Neural crest cell (in vitro differentiated cells): ENCODE results near the gene NELL1. TPM values are rescaled to one million over a fixed set of nuclear protein-coding genes. Genes with fewer than 3 reads are reported as not detected.

Source experiments
- DNase-seq: peaks from one replicate; pipeline ENCODE4 v3.0.0; 2021; ENCODE audit warnings: low read depth, mixed read lengths, low spot score
- H3K27ac Mint-ChIP-seq: one replicate; pipeline ENCODE4 v1.8.0; 2021; ENCODE audit warnings: mild to moderate bottlenecking, mixed read lengths; ENCODE audit not compliant: unreplicated experiment
- H3K27me3 Mint-ChIP-seq: 2 replicates; pipeline ENCODE4 v1.8.0; 2021; ENCODE audit warnings: low read depth, mild to moderate bottlenecking, mixed read lengths
- H3K36me3 Mint-ChIP-seq: 2 replicates; pipeline ENCODE4 v1.8.0; 2021; ENCODE audit warnings: low read depth, mild to moderate bottlenecking, mixed read lengths
- H3K4me1 Mint-ChIP-seq: 2 replicates; pipeline ENCODE4 v1.8.0; 2021; ENCODE audit warnings: mixed read lengths
- H3K4me3 Mint-ChIP-seq: one replicate; pipeline ENCODE4 v1.8.0; 2021; ENCODE audit warnings: mild to moderate bottlenecking, mixed read lengths
- H3K9me3 Mint-ChIP-seq: 2 replicates; pipeline ENCODE4 v1.8.0; 2021; ENCODE audit warnings: mixed read lengths
- total RNA-seq: library from RNA; stranded (reverse); gene quantifications from 2 replicates; pipeline ENCODE4 v1.2.1, GENCODE V29; 2021
- TF ChIP-seq, protein P1 (sequence below): fragments of 200-600 bp; sonication (generic); conservative IDR thresholded peaks from 2 replicates; pipeline ENCODE4 v1.5.0; 2021; ENCODE audit warnings: antibody characterized with exemption, mild to moderate bottlenecking

Gene NELL1
- total RNA-seq, 1 donor from 2014 or later = 0.51 TPM

DNA sequence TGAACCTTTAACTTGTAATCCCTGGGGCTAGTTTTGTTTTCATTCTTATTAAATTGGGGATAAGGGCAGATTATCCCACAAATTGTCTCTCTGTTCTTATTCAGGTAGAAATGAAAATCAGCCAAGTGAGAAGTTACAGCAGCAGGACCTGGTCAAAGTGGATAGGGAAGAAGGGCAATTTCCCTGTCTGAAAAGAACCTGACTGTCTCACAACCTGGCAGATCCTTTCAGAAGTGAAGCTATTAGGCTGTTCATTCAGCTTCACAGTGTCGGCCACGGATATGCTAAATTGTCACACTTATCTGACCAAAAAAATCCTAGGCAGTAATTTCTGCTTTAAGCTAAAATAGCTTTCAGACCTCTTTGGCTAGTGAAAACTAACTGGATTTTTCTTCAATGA, 810.9 kb downstream of the NELL1 start:
- no peaks in the 10 kb centered on the region for H3K9me3 Mint-ChIP-seq
- no peak for DNase-seq
- TF ChIP-seq, protein P1, sequence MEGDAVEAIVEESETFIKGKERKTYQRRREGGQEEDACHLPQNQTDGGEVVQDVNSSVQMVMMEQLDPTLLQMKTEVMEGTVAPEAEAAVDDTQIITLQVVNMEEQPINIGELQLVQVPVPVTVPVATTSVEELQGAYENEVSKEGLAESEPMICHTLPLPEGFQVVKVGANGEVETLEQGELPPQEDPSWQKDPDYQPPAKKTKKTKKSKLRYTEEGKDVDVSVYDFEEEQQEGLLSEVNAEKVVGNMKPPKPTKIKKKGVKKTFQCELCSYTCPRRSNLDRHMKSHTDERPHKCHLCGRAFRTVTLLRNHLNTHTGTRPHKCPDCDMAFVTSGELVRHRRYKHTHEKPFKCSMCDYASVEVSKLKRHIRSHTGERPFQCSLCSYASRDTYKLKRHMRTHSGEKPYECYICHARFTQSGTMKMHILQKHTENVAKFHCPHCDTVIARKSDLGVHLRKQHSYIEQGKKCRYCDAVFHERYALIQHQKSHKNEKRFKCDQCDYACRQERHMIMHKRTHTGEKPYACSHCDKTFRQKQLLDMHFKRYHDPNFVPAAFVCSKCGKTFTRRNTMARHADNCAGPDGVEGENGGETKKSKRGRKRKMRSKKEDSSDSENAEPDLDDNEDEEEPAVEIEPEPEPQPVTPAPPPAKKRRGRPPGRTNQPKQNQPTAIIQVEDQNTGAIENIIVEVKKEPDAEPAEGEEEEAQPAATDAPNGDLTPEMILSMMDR = no peak
- H3K4me1 Mint-ChIP-seq = no peaks in the 10 kb centered on the region
- H3K4me3 Mint-ChIP-seq = no peak overlapping the region
- H3K27ac Mint-ChIP-seq = no peak overlapping the region
- peaks cover 10% of the 10 kb centered on the region for H3K27me3 Mint-ChIP-seq
- H3K36me3 Mint-ChIP-seq = no peaks in the 10 kb centered on the region

DNA sequence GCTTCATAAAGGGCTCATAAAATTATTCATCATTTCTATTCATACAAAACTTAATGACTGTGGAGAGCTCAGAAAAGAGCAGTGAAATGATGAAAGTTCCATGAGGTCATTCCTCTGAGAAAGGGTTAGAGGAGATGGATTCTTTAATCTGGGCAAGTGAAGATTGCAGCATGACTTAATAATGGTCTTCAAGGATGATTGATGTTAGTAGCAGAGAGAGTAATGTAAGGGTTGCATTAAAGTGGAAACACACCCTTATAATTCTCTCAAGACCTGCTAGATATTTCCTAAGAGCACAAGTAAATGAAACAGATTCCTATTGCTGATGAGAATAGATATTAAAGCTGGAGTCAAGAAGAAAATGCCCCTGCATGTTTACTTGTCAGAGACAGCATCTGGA, 811.9 kb downstream of the NELL1 start:
- Mint-ChIP-seq H3K27me3 (peaks cover 10% of the 10 kb centered on the region), H3K27ac (no peak overlapping the region), H3K36me3 (no peaks in the 10 kb centered on the region), H3K9me3 (no peaks in the 10 kb centered on the region), H3K4me3 (no peak overlapping the region), H3K4me1 (no peaks in the 10 kb centered on the region)
- no peak for DNase-seq
- TF ChIP-seq, protein P1 = no peak

DNA sequence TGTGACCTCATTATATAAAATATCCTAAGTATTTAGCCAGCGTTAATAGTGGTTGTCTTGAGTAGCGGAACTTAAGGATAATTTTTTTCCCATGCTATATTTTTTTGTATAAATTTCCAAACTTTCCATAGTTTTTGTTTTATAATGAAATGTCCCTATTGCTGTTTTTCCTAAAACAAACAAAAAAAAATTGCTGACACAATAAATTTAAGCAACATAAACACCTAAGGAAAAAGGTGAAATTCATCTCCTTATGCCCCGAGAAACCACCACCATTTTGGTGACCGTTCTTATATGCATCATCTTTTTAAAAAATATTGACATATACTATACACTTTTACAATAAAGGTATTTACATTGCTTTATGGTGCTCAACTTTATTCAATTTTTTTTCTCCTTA, 814.7 kb downstream of the NELL1 start:
- Mint-ChIP-seq H3K27ac (no peak overlapping the region), H3K9me3 (no peaks in the 10 kb centered on the region), H3K4me3 (no peak overlapping the region), H3K27me3 (peaks cover 6% of the 10 kb centered on the region), H3K36me3 (no peaks in the 10 kb centered on the region), H3K4me1 (no peaks in the 10 kb centered on the region)
- DNase-seq = no peak
- TF ChIP-seq, protein P1 = no peak

DNA sequence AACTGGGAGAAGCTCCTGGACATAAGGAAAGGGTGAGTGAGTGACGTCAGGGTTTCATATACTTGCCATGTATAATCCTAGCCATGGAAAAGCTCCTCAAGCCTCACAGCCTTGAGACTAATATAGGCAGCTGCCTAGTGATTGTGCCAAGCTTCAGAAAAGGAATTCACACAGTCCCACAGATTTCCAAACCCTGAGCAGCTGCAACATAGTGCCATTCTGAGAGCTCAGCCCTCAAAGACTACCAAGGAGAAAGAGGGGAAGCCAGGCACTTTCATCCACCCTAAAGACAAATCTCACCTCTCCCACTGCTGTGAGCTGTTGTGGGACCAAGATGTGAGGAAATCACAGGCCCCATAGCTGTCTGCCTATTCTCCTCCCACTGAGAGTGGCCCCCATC, 815.6 kb downstream of the NELL1 start:
- Mint-ChIP-seq H3K27me3 (no peaks in the 10 kb centered on the region), H3K9me3 (peaks cover 2% of the 10 kb centered on the region), H3K36me3 (no peaks in the 10 kb centered on the region), H3K4me1 (no peaks in the 10 kb centered on the region), H3K27ac (no peak overlapping the region), H3K4me3 (no peak overlapping the region)
- TF ChIP-seq, protein P1 = no peak
- no peak for DNase-seq

DNA sequence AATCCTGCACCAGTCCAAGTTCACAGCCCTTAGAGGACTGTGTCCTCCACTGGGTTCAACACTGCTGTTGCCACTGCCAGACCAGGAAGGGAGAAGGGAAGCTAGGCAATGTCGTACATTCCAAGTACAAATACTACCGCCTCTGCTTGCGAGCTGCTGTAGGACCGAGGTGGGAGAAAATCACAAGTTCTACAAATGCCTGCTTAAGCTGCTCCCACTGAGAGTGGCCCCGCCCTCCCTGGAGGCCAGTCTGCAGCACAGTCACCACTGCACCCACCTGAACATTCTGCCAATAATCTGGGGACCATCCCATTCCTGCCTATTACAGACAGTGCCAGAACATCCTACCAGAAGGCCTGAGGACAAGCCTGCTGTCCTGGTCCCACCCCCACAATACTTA, 816.0 kb downstream of the NELL1 start:
- Mint-ChIP-seq H3K27me3 (no peaks in the 10 kb centered on the region), H3K27ac (no peak overlapping the region), H3K4me1 (no peaks in the 10 kb centered on the region), H3K4me3 (no peak overlapping the region), H3K36me3 (no peaks in the 10 kb centered on the region), H3K9me3 (peaks cover 2% of the 10 kb centered on the region)
- TF ChIP-seq, protein P1 = no peak
- DNase-seq = no peak
